DMS 273 (cell line): Measurements from ENCODE around the gene LPP.

ENCODE experiments used
- DNase-seq: peaks from one replicate; lab custom pipeline; 2025; ENCODE audit not compliant: unreplicated experiment; lab: John Stamatoyannopoulos, UW

LPP gene

GRCh38 chr3:188573956-188574355 lies 420.0 kb downstream of the LPP start:
- no peak for DNase-seq

DNA sequence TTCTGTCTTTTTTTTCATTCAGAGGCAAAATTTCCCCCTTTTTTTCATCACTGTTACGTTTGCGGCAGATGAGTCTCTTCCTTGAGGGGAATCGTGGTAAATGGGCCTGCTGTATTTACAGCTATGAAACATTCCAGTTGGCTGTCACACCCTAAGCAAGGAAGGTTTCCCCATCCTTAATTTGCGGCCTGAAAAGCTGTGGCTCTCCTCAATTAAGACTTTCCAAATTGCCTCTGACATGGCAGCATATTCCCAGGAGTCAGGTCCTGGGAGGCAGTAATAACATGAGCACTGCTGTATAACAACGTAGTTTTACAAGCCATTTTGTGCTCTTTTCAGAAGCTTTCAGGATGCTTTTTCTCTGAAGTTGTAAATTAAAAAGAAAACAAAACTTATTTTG lies 420.9 kb downstream of the LPP start:
- no peak for DNase-seq

DNA sequence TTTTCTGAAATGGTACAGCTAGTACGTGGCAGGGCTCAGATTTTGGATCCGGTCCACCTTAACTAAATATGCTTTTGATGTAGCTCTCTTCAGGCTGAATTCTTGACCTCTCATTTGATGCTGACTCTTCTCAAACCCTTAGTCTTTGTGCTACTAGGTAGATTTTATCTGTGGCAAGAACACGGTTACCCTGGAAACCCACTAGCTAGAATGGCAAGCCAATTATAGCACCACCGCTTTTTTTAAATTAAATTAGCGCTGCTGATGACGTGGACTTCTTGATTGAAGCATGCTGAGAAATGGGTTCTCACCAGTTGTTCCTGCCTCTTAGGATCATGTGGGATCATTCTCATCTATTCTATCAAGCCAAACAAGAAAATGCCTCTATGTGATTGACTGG lies 421.5 kb downstream of the LPP start:
- no peak for DNase-seq

GRCh38 chr3:188577539-188577938 lies 423.6 kb downstream of the LPP start:
- DNase-seq: no peak

GRCh38 chr3:188578576-188579363 lies 424.8 kb downstream of the LPP start:
- DNase-seq: peak; percentile 28

- no peak for DNase-seq
Observed at GRCh38 chr3:188580223-188580622, 426.3 kb downstream of the LPP start.

DNA sequence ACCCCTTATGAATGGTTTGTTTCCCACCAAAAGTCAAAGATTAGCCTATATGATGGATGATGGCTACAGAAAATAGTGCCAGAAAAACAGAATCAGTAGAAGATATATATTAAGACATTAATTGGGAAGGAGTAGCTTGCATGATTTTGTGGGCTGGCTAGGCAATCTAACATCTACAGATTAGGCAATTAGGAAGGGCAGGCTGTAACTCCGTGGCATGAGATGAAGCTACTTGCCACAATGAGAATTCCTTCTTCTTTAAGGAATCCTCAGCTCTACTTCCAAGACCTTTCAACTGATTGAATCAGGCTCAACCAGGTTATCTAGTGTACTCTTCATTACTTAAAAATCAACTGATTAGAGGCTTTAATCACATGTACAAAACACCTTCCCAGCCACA lies 426.7 kb downstream of the LPP start:
- no peak for DNase-seq

GRCh38 chr3:188581365-188581764 lies 427.4 kb downstream of the LPP start:
- DNase-seq: no peak

DNA sequence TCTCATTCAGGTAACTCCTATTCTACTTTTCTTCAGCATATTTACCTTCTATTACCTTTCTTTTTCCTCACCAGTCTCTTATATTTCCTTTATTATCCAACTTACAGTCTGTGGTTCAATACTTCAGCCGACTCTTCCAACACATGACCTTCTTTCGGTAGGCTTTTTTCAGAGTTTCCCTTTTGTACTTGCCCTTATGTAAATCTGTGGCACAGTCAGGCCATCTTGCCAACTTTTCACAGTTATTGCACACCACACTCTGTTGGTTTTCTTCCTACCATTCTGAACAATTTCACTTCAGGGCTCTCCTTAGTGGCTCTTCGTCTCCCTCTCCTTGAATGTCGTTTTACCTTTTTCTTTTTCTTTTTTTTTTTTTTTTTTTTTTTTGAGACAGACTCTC lies 427.8 kb downstream of the LPP start:
- no peak for DNase-seq

GRCh38 chr3:188583341-188584161 lies 429.6 kb downstream of the LPP start:
- DNase-seq: no peak

- DNase-seq: no peak
Observed at GRCh38 chr3:188584162-188584529, 430.2 kb downstream of the LPP start.

DNA sequence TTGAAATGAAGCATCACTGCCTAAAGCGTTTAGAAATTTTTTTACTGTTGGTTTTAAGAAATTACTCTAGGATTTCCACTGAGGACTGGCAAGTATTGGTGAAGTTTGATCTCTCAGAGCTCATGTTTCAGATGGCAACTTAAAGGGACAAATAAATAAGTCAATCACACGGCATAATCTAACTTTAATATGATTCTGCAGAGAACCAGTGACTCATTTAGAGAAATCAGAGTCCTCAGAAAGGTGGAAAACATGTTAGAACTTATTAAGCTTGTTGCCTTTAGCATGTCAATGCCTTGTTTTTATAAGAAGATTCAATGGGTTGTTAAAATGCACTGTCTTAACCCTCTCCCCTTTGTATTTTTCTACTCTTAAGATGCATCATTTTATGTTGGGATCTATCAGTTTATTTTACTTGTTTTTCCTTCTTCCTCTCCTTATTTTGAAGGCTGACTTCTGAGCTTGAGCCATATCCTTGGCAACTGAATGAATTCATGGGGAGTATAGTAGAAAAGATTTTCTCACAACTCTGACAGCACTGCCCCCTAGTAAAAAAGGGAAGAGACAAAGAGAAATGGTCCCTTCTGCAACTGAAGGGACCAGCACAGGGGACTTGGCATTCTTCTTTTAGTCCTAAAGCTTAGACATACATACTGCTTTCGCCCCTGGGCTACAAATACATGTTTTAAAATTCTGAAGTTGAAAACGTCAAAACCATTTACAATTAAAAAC lies 431.2 kb downstream of the LPP start:
- no peak for DNase-seq

DNA sequence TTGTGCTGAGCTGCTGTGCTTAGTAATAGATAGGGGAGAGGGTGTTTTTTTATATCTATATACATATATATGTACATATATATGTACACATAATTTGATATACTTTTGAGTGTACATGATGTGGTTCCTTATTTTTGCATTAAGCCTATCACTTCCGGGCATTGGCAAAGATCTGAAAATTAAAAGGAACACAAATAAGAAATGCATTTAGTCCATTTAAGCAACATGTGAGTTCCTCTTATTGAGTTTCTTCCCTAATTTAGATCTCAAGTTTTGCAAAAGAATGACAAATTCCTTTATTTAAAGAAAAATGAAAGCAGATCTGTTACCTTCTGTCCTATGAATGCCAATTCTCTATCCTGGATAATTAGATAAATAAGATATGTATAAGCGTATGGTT lies 435.1 kb downstream of the LPP start:
- DNase-seq: no peak

- no peak for DNase-seq
Observed at GRCh38 chr3:188589771-188590170, 435.8 kb downstream of the LPP start.

DNA sequence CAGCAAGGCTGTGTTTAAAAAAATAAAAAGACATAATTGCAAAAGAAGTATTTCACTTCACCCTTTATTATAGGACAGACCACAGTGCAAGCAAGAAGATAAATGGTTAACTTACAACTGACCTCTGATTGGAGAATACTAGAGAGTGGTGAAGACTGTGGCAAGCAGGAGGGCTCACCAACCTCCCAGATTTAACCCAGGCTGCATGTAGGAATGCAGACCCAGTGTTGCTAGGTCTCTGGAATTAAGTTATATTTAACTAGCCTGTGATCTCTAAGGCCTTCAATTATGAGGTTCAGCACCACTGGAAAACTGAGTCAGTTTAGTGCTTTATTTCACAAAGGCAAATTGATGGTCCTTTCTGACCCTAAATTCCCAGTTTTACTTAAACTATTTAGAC lies 436.6 kb downstream of the LPP start:
- DNase-seq: no peak

DNA sequence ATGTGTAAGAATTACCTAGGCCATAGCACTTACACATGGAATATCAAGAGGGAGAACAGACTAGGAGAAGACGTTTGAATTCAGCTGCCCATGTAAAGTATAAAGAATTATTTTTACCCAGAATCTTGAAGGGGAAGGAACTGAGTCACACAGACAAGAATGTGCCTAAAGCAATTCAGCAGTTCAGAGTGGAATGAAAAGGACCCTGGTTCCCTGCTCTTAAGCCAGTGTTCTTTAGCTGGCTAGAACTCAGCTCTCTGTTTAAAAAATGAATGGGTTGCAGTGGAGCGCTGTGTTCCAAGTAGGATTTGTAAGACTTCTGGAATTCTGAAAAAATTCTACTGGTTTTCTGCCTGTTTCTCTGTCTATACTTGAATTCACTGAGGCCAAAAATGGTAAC lies 440.2 kb downstream of the LPP start:
- DNase-seq: no peak

- no peak for DNase-seq
Observed at GRCh38 chr3:188595890-188596376, 442.0 kb downstream of the LPP start.

- no peak for DNase-seq
Observed at GRCh38 chr3:188598894-188599293, 444.9 kb downstream of the LPP start.

DNA sequence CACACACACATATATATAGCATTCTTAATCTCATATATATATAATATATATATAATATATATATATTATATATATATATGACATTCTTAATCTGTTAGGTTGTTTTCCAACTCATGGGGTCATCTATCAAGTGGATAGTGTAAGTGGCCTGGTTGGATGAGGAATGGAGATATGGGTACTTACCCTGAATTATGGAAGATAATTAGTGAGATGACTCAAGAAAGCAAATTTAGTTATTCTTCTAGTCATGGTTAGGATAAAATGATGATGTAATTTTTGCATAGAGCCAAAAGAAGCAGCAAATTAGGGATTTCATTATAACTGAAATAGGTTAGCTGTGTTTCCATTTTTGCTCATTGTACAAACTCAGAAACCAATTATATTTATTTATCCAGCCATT lies 448.2 kb downstream of the LPP start:
- DNase-seq: no peak

DNA sequence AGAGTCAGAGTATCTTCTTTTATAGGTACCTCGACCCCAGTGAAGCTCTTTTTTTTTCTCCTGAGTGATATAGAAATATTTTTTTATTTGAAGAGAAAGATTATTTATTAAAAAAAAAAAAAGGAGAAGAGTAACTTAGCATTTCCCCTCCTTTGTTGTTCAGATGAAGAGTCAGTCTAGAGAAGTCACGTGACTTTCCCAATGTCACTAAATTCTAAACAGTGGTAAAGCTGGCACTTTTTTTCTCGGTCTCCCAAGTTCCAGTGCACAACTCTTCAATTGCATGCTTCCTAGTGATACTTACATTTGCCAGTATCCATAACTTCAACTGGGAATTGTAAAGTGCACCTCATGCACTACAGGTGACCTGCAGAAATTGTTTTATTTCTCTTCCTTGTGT lies 448.7 kb downstream of the LPP start:
- DNase-seq: no peak

DNA sequence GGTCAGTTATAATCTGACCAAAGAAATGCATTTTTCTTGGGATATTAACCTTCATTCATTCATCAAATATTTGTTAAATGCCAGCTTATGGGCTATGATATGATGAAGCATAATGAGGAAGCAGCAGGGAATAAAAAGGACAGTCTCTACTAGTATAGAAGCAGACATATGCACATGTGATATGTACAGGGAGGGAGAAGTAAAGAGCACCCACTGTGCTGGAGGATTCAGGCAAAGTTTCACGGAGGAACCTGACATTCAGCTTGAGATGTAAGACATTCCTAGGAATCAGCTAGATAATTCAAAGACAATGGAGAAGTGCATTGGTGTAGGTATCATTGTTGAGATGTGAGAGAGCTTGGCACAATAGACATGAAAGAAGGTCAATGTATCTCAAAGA lies 450.7 kb downstream of the LPP start:
- no peak for DNase-seq

- no peak for DNase-seq
Observed at GRCh38 chr3:188605231-188605630, 451.3 kb downstream of the LPP start.
